NCI-H2107 treated with DMSO at 0.1 percent for 48 hours (cell line): Measurements from ENCODE around the gene FRMPD4.

Source experiments
- DNase-seq: peaks from one replicate; lab custom pipeline; 2025; ENCODE audit not compliant: unreplicated experiment; lab: John Stamatoyannopoulos, UW

The FRMPD4 gene

GRCh38 chrX:12360383-12360782 is 222.1 kb downstream of the FRMPD4 start:
- no peak for DNase-seq

- no peak for DNase-seq
These were observed 222.8 kb downstream of the FRMPD4 start for GRCh38 chrX:12360986-12361598.

- DNase-seq, result no peak
These were observed 224.9 kb downstream of the FRMPD4 start for GRCh38 chrX:12363216-12363615.

DNA sequence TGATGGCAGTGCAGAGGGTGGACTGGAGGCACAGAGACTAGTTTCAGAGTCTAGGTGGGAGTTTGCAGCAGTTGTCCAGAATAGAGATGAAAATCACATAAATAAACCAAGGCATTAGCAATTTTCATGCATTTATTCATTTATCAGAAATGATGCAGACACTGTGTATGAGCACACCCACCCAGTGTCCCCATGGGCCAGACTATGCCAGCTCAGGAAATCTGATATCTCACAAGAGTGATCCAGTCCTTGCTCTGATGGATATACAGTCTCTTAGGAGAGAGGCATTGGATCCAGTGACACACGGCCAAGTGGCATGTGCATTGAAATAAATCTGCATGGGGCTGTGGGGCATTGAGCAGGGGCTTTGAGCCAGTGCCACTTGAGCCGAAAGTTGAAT is 228.2 kb downstream of the FRMPD4 start:
- DNase-seq, result no peak

DNA sequence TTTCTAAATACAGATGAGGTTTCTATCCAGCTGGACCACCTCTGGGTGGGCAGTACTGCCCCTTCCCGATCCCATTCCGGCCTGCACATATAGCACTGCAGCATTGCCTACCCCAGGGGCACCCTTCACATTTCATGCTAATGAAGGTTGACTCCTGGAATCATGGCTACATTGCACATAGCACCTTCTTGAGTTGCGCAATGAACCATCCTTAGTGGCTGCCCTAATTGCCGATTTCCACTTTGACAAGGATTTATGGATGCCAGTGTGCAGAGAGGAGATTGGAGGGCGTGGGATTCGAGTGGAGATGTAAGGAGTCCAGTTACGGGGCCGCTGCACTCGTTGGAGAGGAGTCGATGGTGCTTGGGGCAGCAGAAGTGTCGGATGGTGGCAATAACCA is 229.0 kb downstream of the FRMPD4 start:
- no peak for DNase-seq

GRCh38 chrX:12370497-12370986 is 232.3 kb downstream of the FRMPD4 start:
- DNase-seq, result no peak

- DNase-seq, result no peak
These were observed 233.8 kb downstream of the FRMPD4 start for GRCh38 chrX:12372111-12372510.

DNA sequence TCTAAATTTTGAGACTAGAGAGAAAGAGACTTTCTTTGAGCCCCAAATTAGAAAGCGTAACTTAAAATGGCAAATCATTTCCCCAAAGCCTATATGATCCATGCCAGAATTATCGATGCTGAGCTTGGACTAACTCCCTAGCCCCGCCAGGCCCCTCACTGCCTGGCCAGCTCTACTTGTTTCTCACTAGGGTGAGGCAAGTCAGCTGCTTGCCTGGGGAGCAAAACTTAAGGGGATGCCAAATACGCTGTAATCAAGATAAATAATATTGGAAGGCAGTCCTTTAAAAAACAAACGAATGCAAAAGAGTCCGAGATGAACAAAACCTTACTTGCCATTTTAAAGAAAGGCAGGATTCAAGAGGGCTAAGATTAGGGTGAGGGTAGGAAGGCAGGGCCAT is 236.0 kb downstream of the FRMPD4 start:
- DNase-seq, result no peak

DNA sequence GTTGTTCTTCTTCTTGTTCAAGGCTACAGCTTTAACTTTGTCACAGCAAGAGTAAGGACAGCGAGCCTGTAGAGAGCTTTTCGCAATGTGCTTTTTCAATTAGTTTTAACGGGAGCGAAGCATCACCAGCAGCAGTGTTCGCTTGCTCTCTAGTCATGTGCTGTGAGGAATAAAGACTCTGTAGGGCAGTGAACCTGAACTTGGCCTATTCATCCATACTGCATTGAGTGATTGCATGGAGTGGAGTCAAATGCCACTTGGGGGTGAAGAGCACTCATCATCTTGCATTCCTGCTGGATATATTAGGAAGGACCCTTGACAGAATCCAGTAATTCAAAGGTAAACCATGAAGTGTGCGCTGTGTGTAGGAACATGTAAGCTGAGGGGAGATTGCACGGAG is 240.0 kb downstream of the FRMPD4 start:
- DNase-seq, result no peak

DNA sequence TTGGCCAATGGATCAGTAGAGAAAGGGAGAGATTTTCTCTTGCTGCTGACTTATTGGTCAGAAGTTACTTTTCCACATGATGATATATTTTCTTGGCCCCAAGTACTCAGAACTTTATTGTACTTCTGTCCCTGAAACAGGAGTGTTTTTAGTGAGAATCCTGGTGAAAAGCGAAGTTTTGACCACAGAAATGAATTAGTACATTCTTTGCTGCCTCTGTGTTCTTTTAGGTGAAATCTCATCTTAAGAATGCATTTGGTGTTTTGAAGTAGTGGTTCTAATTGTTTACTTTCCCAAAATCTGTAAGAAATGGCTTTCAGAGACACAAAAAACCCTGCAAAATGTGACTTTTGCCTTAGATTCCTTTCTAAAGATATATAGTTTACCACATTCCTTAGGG is 240.4 kb downstream of the FRMPD4 start:
- no peak for DNase-seq

DNA sequence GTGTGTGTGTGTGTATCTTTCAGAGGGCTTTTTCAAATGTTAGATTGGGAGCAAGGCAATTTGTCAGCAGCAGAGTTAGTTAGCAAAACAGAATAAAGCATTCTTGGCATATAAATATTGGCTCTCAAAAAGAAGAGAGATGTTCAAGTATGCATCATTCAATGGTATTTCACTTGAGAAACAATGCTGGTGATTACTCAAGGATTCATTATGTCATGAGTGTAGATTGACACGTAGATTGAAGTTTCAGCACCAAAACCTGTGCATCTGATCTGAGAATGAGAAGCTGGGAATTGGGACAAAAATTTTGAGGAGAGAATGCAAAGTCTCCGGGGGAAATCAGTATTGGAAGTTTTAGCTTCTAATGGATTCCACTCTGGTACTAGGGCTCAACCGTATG is 241.4 kb downstream of the FRMPD4 start:
- DNase-seq, result no peak

DNA sequence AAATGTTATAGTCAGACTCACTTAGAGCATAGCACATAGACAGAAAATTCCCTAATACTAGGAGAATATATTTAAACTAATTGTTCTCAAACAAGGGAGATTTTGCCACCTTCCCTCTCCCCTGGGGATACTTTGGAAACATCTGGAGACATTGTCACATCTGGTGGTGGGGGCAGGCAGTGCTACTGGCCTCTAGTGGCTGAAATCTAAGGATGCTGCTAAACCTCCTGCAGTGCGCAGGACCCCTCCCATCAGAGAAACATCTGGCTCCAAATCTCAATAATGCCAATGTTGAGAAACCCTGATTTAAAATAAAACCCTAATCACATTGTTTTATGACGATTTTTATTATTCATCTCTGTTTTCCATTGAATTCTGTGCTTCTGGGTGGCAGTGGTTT is 244.9 kb downstream of the FRMPD4 start:
- no peak for DNase-seq

GRCh38 chrX:12390301-12390700 is 252.0 kb downstream of the FRMPD4 start:
- no peak for DNase-seq

DNA sequence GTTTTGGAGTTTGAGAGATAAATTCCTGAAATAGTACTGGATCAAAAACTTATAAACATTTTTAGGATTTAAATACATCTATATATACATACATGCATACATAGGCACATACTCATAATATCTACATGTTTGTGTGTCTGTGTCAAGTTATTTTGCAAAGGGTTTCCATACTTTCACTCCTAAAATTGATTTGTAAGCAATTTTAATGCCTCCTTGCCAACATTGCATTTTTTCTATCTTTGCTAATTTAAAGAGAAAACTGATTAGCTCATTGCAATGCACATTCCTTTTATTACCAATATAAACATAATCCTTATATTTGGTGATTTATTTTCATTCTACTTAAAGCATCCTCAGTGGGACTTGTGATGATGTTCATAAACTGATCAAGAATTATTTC is 258.3 kb downstream of the FRMPD4 start:
- DNase-seq, result no peak

DNA sequence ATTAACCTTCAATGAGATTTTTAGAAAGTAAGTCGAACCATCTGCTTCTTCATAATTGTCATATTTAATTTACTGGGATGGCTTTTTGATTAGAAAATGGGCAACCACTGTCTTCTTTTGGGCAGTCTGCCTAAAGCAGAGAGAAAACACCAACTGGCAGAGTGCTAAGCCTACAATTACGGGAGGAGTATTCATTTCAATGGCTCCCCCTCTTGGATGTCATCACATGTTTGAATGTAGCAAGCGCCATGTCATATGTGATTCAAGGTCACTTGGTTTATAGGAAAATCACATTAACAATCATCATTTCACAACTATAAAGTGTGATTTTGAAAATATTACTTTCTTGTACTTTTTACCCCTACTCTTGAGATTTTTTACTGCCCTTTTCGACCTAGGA is 261.9 kb downstream of the FRMPD4 start:
- no peak for DNase-seq

- no peak for DNase-seq
These were observed 263.0 kb downstream of the FRMPD4 start for GRCh38 chrX:12401252-12401651.

- no peak for DNase-seq
These were observed 265.3 kb downstream of the FRMPD4 start for GRCh38 chrX:12403474-12404082.

- DNase-seq, result no peak
These were observed 267.0 kb downstream of the FRMPD4 start for GRCh38 chrX:12405306-12405705.

- DNase-seq, result no peak
These were observed 272.2 kb downstream of the FRMPD4 start for GRCh38 chrX:12410523-12410922.

DNA sequence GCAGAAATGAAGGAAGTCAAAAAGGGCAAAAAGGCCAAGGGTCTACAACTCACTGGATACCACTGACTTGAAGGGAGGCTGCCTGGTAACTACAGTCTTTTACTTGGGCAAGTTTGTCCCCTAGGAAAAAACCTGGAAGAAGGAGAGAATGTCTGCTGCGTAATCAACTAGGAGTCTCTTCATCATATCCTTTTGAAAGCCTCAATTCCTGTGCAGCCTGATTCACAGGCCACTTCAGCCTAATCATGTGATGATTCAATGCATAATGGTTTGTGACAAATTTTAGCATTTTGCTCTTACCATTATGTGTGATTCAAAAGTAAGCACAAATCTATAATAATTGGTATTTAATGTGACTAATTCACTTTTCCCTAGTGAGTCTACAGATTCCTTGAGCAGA is 273.6 kb downstream of the FRMPD4 start:
- no peak for DNase-seq

- no peak for DNase-seq
These were observed 274.3 kb downstream of the FRMPD4 start for GRCh38 chrX:12412561-12412960.

DNA sequence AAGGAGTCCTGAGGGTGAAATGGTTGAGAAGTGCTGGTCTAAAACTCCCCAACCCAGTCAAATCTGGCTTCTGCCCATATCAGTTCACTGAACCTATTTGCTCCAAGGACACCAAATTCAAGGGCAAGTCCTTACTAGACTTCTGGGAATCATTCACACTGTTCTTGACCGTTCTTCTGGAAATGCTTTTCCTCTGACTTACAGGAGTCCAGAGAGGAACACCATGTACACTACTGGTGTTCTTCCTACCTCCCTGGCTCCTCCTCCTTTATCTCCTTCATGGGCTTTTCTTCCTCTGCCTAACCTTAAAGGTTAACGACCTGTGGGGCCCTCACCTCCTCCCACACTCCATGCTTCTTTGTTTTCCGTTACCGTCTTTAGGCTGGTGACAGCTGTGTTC is 281.3 kb downstream of the FRMPD4 start:
- no peak for DNase-seq

- no peak for DNase-seq
These were observed 283.6 kb downstream of the FRMPD4 start for GRCh38 chrX:12421918-12422317.
